IPS-NIHi7 (cell line): ENCODE data around the gene CWF19L1.

Source experiments
- DNase-seq: peaks from one replicate; pipeline ENCODE4 v3.0.0; 2012; ENCODE audit warnings: mixed read lengths; ENCODE audit errors: extremely low spot score

The CWF19L1 gene

DNA sequence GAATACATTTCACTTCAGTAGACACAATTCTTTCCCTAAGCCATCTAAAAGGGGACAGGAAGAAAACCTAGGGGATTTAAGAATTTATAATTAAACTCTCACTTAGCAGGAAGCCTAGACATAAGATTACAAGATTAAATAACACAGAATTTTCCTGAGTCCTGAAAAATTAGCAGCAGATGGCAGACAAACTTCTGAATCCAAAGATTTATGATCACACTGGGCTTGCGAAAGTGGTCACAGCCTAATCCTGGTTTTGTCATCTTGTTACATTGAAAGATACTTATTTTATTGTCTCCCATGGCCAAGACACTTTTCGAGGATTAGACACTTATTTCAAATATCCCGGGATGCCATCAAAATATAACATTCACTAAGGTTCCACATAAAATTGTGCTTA lies 84.5 kb downstream of the CWF19L1 start:
- no peak for DNase-seq
